GM18498 (cell line): Measurements from ENCODE around the gene EIPR1.
"Not testable (repeated sequence)": the region's sequence is repeated elsewhere in the genome, so short reads cannot be mapped to it uniquely, and the experiment has no call there.

Source experiments
- ATAC-seq: cut with Tn5 transposase; IDR thresholded peaks from one replicate; pipeline ENCODE4 v1.9.1; 2021; ENCODE audit warnings: mild to moderate bottlenecking, moderate library complexity; ENCODE audit not compliant: unreplicated experiment

Gene EIPR1

GRCh38 chr2:3291113-3291512 lies 86.5 kb downstream of the EIPR1 start:
- ATAC-seq: no peak

DNA sequence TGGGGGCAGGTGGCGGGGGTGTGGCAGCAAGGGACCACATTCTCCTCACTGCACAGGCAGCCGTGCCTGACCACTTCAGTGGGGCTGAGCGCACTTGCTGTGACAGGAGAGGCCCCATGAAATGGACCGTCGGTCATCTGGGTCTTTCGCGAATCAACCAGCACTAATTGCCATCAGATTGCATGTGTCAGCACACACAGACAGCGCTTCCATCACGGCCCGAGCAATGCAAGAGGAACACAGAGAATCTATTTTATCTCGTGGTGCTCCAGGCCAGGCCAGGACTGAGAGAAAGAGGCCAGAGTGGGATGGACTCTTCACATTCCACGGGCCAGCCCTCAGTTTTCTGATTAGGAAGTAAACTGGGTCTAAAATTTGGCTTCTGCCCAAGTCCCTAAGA lies 87.0 kb downstream of the EIPR1 start:
- no peak for ATAC-seq

DNA sequence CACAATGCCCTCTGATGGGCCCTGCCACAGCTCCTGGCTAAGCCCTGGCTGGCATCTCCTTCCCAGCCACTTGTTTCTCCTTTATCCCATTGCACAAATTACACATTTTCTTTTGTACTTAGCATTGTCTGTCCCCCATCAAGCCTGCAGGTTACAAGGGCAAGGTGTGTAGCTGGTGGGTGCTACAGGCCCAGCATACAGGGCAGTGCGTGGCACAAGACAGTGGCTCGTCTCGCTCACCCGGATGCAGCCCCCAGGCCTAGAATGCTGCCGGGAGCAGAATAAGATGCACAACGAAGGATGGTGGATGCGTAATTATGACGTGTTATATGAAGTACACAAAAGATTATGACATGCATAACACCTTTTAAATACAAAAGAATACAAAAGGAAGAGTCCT lies 87.6 kb downstream of the EIPR1 start:
- ATAC-seq: no peak

DNA sequence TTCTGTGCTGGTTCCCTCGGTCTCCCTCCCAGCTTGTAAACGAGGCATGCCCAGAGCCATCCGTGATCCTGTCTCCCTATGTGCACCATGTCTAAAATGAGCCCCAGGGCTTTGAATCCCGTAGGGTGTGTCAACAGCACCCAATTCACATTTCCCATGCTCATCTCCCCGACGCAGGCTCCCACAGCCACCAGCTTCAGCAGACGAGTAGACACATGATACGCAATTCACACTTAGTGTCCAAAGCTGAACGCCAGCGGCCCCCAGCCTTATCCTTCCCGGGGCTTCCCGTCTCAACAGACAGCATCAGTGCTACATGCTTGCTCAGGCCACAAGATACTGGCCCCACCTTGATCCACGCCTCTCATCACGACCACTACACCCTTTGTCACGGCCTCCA lies 88.1 kb downstream of the EIPR1 start:
- no peak for ATAC-seq

DNA sequence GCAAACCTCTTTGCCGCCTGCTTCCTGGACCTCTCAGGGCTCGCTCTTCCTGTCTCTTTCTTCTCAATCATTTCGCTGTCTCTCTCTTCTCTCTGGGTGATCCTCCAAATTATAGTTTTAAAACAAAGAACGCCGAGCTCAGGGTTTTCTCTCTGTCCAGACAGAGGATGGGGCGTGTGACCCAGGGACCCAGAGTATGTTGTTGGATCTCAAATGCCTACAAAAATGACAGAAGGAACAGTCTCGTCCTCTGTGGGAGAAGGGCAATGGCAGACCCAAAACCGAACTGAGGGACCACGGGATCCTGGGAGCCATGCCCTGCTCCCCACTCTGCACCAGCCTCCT lies 88.5 kb downstream of the EIPR1 start:
- no peak for ATAC-seq

- ATAC-seq: no peak
Observed at GRCh38 chr2:3288470-3289170, 89.0 kb downstream of the EIPR1 start.

GRCh38 chr2:3287896-3288295 lies 89.7 kb downstream of the EIPR1 start:
- ATAC-seq: no peak

GRCh38 chr2:3286646-3287036 lies 91.0 kb downstream of the EIPR1 start:
- ATAC-seq: not testable (repeated sequence)

GRCh38 chr2:3285901-3286645 lies 91.5 kb downstream of the EIPR1 start:
- no peak for ATAC-seq

DNA sequence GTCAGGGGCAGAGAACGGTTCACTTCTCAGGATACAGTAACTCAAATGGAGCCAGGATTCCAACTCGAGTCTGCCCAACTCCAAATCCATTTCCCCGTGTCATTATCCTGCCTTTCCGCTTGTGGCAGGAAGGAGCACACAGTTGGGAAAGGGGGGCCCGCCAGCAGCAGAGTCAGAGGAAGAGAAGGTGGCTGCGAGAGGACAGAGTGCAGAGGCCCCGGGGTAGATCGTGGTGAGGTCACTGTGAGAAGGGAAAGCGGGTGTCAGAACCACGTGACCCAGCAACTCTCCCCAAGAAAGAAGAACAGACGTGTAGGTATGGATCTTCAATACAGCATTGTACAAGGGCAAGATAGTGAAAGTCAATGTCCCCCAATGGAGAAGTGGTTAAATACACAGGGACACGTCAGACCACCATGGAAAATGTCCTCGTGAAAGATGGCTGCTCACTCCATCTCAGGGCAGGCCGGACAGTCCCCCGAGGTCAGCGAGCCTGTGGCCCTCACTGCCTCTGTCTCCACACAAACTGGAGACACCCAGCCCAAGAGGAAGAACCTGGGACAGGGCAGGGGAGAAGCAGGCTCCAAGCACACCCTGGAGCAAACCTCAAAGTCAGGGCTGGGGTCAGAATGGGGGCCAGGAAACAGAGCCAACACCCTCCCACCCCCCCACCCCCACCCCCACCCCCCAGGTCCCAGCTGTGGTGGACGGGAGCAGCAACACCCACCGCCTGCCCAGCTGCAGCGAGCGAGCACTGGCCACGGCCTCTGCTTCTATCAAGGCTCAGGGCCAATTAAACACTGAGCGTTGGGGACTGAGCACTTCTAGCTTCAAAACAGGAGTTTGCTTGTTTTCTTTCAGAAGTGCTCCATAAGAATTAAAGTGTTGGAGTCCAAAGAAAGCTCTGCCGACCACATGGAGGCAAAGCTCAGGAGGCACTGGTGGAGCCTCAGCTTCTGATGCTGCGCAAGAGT lies 92.7 kb downstream of the EIPR1 start:
- no peak for ATAC-seq

DNA sequence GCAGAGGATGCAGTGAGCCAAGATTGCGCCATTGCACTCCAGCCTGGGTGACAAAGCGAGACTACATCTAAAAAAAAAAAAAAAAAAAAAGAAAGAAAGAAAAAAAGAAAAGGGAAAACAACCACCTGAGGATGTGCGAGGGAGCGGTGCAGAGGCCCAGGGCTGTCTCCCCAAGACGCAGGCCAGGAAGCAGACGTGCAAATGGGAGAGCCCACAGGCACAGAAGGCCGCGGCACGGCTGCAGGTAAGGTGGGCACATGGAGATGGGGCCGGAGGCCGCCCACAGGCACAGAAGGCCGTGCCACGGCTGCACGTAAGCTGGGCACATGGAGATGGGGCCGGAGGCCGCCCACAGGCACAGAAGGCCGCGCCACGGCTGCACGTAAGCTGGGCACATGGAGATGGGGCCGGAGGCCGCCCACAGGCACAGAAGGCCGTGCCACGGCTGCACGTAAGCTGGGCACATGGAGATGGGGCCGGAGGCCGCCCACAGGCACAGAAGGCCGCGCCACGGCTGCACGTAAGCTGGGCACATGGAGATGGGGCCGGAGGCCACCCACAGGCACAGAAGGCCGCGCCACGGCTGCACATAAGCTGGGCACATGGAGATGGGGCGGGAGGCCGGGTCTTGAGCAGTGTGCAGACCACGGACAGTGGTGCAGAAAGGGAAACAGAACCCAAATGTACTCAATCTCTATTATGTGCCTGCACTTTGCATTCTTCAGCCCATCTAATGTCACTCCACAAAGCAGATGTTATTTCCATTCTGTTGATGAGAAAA lies 93.6 kb downstream of the EIPR1 start:
- ATAC-seq: not testable (repeated sequence)

DNA sequence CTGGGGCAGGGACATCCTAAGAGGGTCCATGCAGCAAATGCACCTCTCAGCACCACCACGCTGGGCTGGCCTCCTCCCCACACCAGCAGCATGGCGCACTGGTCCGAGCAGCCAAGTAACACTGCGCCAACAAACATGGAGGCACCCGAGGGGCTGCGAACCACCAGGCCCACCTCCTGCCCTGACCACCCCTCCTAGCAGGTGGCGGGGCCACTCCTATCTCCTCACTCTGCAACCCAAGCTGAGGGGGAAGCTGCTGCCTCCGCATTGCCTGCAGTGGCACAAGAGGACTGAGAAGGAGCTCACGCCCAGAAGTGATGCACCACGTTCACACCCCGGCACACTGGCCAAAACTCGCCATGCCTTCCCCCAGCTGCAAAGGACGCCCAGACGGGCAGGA lies 94.4 kb downstream of the EIPR1 start:
- ATAC-seq: no peak

DNA sequence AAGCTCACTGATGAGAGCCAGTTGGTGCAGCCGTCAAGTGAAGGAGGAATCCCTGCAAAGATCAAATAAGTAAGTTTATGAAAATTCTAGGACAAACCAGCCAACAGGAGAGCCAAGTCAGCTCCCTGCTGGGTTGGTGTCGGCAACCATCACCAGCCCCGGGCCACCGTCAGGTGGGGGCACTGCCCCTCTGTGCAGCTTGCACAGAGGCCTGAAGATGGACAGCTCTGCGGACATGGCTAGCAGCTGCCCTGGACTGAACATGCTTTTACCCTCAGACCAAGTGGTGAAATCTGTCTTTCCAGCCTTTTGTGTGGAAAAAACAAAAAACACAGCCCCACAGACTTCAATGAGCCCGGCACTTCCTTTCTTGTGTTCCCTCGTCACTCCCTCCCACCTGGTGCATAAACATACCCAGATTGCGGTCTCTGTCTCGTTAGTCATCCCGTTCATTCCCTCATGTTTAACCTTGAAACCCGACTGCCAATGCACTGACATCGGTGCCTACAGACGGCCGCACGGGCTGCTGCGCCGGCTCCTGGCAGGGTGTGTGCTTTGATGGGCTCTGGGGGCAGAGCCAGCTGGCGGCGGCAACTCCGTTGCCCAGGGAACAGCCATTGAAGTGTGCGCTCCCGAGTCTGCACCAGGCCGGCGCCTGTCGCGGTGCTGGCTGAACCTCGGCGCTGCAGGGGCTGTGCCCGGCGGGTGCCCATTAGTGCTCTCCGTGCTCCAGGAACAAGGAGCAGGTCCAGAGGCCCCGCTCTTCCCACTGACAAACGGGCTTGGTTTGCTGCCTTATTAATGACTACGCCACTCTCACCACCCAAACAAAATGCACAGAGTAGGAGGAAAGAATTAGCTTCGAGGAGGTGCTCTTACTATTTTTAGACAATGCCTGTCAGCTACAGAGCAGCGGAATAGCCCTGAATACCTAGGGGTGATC lies 95.3 kb downstream of the EIPR1 start:
- no peak for ATAC-seq

- ATAC-seq: no peak
Observed at GRCh38 chr2:3280683-3281520, 96.7 kb downstream of the EIPR1 start.

- ATAC-seq: no peak
Observed at GRCh38 chr2:3280197-3280596, 97.4 kb downstream of the EIPR1 start.

- no peak for ATAC-seq
Observed at GRCh38 chr2:3279236-3279960, 98.2 kb downstream of the EIPR1 start.

- no peak for ATAC-seq
Observed at GRCh38 chr2:3278521-3279218, 98.9 kb downstream of the EIPR1 start.
